ENCODE measurements around the gene ADGRF4.

ADGRF4 gene

DNA sequence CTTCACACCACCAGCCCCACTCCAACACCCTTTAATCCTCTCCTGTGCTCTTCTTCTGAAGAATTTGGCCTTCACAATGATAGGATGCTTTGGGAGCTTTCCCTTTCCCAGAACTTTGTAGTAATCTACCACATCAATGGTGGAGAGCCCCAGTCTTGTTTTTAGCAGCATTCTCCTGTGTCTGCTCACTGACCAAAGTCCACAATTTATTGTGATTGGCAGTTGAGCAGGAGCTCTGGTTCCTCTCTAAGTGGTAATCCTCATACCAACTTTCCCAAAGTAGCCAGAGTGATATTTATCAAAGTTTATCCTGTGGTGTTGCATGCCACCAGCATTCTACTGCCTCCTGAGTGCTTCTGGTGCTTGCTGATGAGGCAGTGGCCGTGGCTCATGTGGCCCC lies 54.4 kb downstream of the ADGRF4 start:
- H3K4ac ChIP-seq (ENCODE audit: low read depth, low read length): no peak overlapping the region
- H3K36me3 ChIP-seq (ENCODE audit: control insufficient read depth in 1 of 2, insufficient read depth in 2 of 2, low read length in 2 of 2): no peaks in the 10 kb centered on the region
- no peak overlapping the region for H3K4me3 ChIP-seq (ENCODE audit: low read depth, low read length)
- H2BK5ac ChIP-seq (ENCODE audit: low read depth, low read length, poor library complexity): no peak overlapping the region
- no peak overlapping the region for H3K14ac ChIP-seq (ENCODE audit: low read length)
- no peaks in the 10 kb centered on the region for H3K9me3 ChIP-seq (ENCODE audit: insufficient read depth, low read depth, low read length)
- H4K12ac ChIP-seq (ENCODE audit: low read depth, low read length): no peak overlapping the region
- no peak overlapping the region for H4K91ac ChIP-seq (ENCODE audit: low read depth, low read length)
- DNase-seq: no peak
- H3K4me1 ChIP-seq (ENCODE audit: control insufficient read depth in 1 of 2, insufficient read depth in 2 of 2, low read length in 2 of 2): peaks cover 0 to 2% of the 10 kb centered on the region in 2 experiments
- H3K23ac ChIP-seq (ENCODE audit: low read length): no peak overlapping the region
- H2AK5ac ChIP-seq (ENCODE audit: low read length): no peak overlapping the region
- no peak overlapping the region for H2BK120ac ChIP-seq (ENCODE audit: insufficient read depth, low read length, poor library complexity)
- H3K9ac ChIP-seq (ENCODE audit: low read length): no peak overlapping the region
- H3K79me1 ChIP-seq (ENCODE audit: low read length): no peaks in the 10 kb centered on the region
- no peak overlapping the region for H3K27ac ChIP-seq (ENCODE audit: low read depth, low read length)
- H3K18ac ChIP-seq (ENCODE audit: low read length): no peak overlapping the region
- H3K27me3 ChIP-seq (ENCODE audit: insufficient read depth, low read length): no peaks in the 10 kb centered on the region
- no peaks in the 10 kb centered on the region for H3K79me2 ChIP-seq (ENCODE audit: control insufficient read depth, insufficient read depth, low read length, poor library complexity)
- no CpG with 5 or more reads among the region's 1 CpG for WGBS (ENCODE audit: extremely low coverage, insufficient coverage, insufficient read length)
- no peak overlapping the region for H3K4me2 ChIP-seq (ENCODE audit: low read length)
- no peak overlapping the region for H4K8ac ChIP-seq (ENCODE audit: low read depth, low read length)
- no peak overlapping the region for H2AFZ ChIP-seq (ENCODE audit: insufficient read depth, low read length, poor library complexity)
- H2BK12ac ChIP-seq (ENCODE audit: low read length): no peak overlapping the region

DNA sequence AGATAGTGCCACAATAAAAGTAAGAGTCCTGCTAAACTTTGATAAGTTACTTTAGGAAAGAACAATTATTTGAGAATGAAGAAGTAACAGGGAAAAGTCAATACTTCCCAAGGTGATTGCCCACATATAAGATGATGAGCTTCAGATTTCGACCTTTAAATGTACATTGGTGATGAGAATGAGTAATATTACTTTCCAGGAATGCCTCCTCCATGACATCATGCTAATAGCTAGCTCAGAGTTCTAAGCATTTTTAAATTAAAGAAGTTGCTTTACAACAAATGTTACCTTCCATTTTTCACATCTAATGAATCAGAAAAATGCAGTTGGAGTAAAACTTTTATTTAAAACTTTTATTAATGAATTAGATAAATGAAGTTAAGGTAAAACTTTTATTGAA lies 61.0 kb downstream of the ADGRF4 start:
- H2BK120ac ChIP-seq (ENCODE audit: insufficient read depth, low read length, poor library complexity): no peak overlapping the region
- H3K79me1 ChIP-seq (ENCODE audit: low read length): no peaks in the 10 kb centered on the region
- no peak overlapping the region for H4K91ac ChIP-seq (ENCODE audit: low read depth, low read length)

DNA sequence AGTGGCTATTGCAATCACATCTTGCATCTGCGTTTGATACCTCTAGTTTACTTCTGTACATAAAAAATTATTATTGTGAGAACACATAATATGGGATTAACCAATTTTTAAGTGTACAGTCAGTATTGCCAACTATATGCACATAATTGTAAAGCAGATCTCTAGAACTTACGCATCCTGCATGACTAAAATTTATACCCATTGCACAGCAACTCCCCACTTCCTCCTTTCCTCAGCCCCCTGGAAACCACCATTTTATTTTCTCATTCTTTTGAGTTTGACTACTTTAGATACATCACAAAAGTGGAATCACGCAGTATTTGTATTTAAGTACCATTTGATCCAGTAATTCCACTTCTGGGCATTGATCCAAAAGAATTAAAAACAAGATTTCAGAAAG lies 64.1 kb downstream of the ADGRF4 start:
- H3K4me1 ChIP-seq (ENCODE audit: control insufficient read depth in 1 of 2, insufficient read depth in 2 of 2, low read length in 2 of 2): no peaks in the 10 kb centered on the region
- no peak overlapping the region for H2BK5ac ChIP-seq (ENCODE audit: low read depth, low read length, poor library complexity)
- no peak overlapping the region for H4K91ac ChIP-seq (ENCODE audit: low read depth, low read length)
- no peak overlapping the region for H3K4me3 ChIP-seq (ENCODE audit: low read depth, low read length)
- DNase-seq: no peak
- no peak overlapping the region for H2AK5ac ChIP-seq (ENCODE audit: low read length)
- no peak overlapping the region for H3K4me2 ChIP-seq (ENCODE audit: low read length)
- no peak overlapping the region for H3K14ac ChIP-seq (ENCODE audit: low read length)
- H2BK12ac ChIP-seq (ENCODE audit: low read length): no peak overlapping the region
- H3K27ac ChIP-seq (ENCODE audit: low read depth, low read length): no peak overlapping the region
- H3K27me3 ChIP-seq (ENCODE audit: insufficient read depth, low read length): no peaks in the 10 kb centered on the region
- H3K79me2 ChIP-seq (ENCODE audit: control insufficient read depth, insufficient read depth, low read length, poor library complexity): no peaks in the 10 kb centered on the region
- H3K4ac ChIP-seq (ENCODE audit: low read depth, low read length): no peak overlapping the region
- no peak overlapping the region for H3K23ac ChIP-seq (ENCODE audit: low read length)
- H3K9ac ChIP-seq (ENCODE audit: low read length): no peak overlapping the region
- H3K79me1 ChIP-seq (ENCODE audit: low read length): no peaks in the 10 kb centered on the region
- H2AFZ ChIP-seq (ENCODE audit: insufficient read depth, low read length, poor library complexity): no peak overlapping the region
- H3K36me3 ChIP-seq (ENCODE audit: control insufficient read depth in 1 of 2, insufficient read depth in 2 of 2, low read length in 2 of 2): no peaks in the 10 kb centered on the region
- WGBS (ENCODE audit: extremely low coverage, insufficient coverage, insufficient read length): no CpG with 5 or more reads among the region's 3 CpGs
- H4K12ac ChIP-seq (ENCODE audit: low read depth, low read length): no peak overlapping the region
- no peak overlapping the region for H3K18ac ChIP-seq (ENCODE audit: low read length)
- no peak overlapping the region for H2BK120ac ChIP-seq (ENCODE audit: insufficient read depth, low read length, poor library complexity)
- H3K9me3 ChIP-seq (ENCODE audit: insufficient read depth, low read depth, low read length): no peaks in the 10 kb centered on the region
- H4K8ac ChIP-seq (ENCODE audit: low read depth, low read length): no peak overlapping the region

More for the DNA sequence above, 61.0 kb downstream of the ADGRF4 start:
- H4K12ac ChIP-seq (ENCODE audit: low read depth, low read length): no peak overlapping the region
- H3K9me3 ChIP-seq (ENCODE audit: insufficient read depth, low read depth, low read length): no peaks in the 10 kb centered on the region
- no peak overlapping the region for H3K4me2 ChIP-seq (ENCODE audit: low read length)
- H3K18ac ChIP-seq (ENCODE audit: low read length): no peak overlapping the region
- H2AK5ac ChIP-seq (ENCODE audit: low read length): no peak overlapping the region
- no peak overlapping the region for H3K9ac ChIP-seq (ENCODE audit: low read length)
- no peak overlapping the region for H2BK5ac ChIP-seq (ENCODE audit: low read depth, low read length, poor library complexity)
- H3K4me3 ChIP-seq (ENCODE audit: low read depth, low read length): no peak overlapping the region
- H2BK12ac ChIP-seq (ENCODE audit: low read length): no peak overlapping the region
- peaks cover 0 to 2% of the 10 kb centered on the region in 2 experiments for H3K4me1 ChIP-seq (ENCODE audit: control insufficient read depth in 1 of 2, insufficient read depth in 2 of 2, low read length in 2 of 2)
- no CpG with 5 or more reads among the region's 1 CpG for WGBS (ENCODE audit: extremely low coverage, insufficient coverage, insufficient read length)
- H4K8ac ChIP-seq (ENCODE audit: low read depth, low read length): no peak overlapping the region
- no peaks in the 10 kb centered on the region for H3K36me3 ChIP-seq (ENCODE audit: control insufficient read depth in 1 of 2, insufficient read depth in 2 of 2, low read length in 2 of 2)
- no peaks in the 10 kb centered on the region for H3K27me3 ChIP-seq (ENCODE audit: insufficient read depth, low read length)
- H3K23ac ChIP-seq (ENCODE audit: low read length): no peak overlapping the region
- no peaks in the 10 kb centered on the region for H3K79me2 ChIP-seq (ENCODE audit: control insufficient read depth, insufficient read depth, low read length, poor library complexity)
- no peak overlapping the region for H3K14ac ChIP-seq (ENCODE audit: low read length)
- peak in 1 of 2 donors; percentile 10 for DNase-seq
- H3K27ac ChIP-seq (ENCODE audit: low read depth, low read length): no peak overlapping the region
- no peak overlapping the region for H2AFZ ChIP-seq (ENCODE audit: insufficient read depth, low read length, poor library complexity)
- no peak overlapping the region for H3K4ac ChIP-seq (ENCODE audit: low read depth, low read length)

- Histone ChIP-seq H3K27ac (ENCODE audit: low read depth, low read length) (no peak overlapping the region), H2BK12ac (ENCODE audit: low read length) (no peak overlapping the region), H3K4ac (ENCODE audit: low read depth, low read length) (no peak overlapping the region), H3K79me1 (ENCODE audit: low read length) (no peaks in the 10 kb centered on the region), H3K9ac (ENCODE audit: low read length) (no peak overlapping the region), H3K9me3 (ENCODE audit: insufficient read depth, low read depth, low read length) (no peaks in the 10 kb centered on the region), H3K14ac (ENCODE audit: low read length) (no peak overlapping the region), H3K79me2 (ENCODE audit: control insufficient read depth, insufficient read depth, low read length, poor library complexity) (no peaks in the 10 kb centered on the region), H3K23ac (ENCODE audit: low read length) (no peak overlapping the region), H3K4me2 (ENCODE audit: low read length) (no peak overlapping the region), H3K4me1 (ENCODE audit: control insufficient read depth in 1 of 2, insufficient read depth in 2 of 2, low read length in 2 of 2) (no peaks in the 10 kb centered on the region), H4K91ac (ENCODE audit: low read depth, low read length) (no peak overlapping the region), H4K8ac (ENCODE audit: low read depth, low read length) (no peak overlapping the region), H3K36me3 (ENCODE audit: control insufficient read depth in 1 of 2, insufficient read depth in 2 of 2, low read length in 2 of 2) (no peaks in the 10 kb centered on the region), H2BK120ac (ENCODE audit: insufficient read depth, low read length, poor library complexity) (no peak overlapping the region), H3K27me3 (ENCODE audit: insufficient read depth, low read length) (no peaks in the 10 kb centered on the region), H2BK5ac (ENCODE audit: low read depth, low read length, poor library complexity) (no peak overlapping the region), H4K12ac (ENCODE audit: low read depth, low read length) (no peak overlapping the region), H3K4me3 (ENCODE audit: low read depth, low read length) (no peak overlapping the region), H3K18ac (ENCODE audit: low read length) (no peak overlapping the region), H2AK5ac (ENCODE audit: low read length) (no peak overlapping the region), H2AFZ (ENCODE audit: insufficient read depth, low read length, poor library complexity) (no peak overlapping the region)
- WGBS (ENCODE audit: extremely low coverage, insufficient coverage, insufficient read length): no CpG with 5 or more reads among the region's 3 CpGs
- DNase-seq: no peak
Measured at GRCh38 chr6:47766445-47766844, 68.1 kb downstream of the ADGRF4 start.
